HG03025 (cell line): ENCODE data around the gene TMC1.

Experiments used
- ATAC-seq: cut with Tn5 transposase; IDR thresholded peaks from one replicate; pipeline ENCODE4 v1.9.1; 2021; ENCODE audit warnings: mild to moderate bottlenecking, moderate library complexity; ENCODE audit not compliant: unreplicated experiment, low FRiP score

The TMC1 gene

DNA sequence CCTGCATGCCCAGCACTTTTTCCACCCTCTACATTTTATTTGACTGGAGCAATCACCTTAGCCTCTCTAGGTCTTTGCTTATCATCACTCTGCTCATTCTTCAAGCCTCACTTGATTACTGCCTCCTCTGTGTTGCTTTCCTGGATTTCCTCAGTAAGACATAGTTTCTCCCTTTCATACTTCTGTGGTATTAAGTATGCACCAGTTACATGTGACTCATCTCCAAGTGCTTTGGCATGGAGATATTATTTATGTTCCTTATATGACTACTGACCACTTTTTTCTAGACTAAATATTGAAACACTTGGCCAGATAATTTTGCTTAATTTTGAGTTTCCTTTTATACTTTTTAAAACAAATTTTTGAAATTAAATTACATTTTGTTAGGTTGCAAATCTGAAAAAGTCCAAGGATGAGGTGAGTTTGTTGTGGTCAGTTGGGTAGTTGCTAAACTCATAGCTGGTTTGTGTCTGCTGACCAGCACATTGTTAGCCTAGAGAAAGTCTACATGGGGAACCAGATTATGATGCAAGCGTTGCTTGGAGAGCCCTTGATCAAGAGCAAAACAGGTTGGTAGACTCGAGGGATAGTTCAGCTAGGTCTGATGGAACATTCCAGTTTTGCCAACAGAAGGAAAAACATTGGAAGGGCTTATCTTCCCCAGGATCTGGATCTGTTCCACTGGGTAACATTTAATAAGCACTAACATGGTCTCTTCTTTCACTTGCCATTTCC lies 140.2 kb downstream of the TMC1 start:
- no peak for ATAC-seq

DNA sequence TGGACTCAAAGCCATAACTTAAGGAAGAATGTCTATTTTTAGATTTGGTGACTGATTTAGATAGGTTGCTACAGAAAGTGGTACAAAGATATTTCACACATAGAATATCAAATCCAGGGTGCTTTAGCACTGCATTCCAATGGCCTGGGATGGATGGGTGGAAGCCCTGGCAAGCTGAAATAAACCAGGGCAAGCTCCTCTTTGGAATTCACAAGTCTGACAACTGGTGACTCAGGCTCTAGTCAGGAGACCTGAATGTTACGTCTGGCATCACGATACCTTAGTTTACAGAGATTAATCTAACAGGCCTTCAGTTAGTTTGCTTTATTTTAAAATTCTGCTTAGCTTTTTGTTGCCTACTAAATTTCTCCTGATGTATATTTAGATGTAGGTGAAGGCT lies 144.0 kb downstream of the TMC1 start:
- no peak for ATAC-seq

DNA sequence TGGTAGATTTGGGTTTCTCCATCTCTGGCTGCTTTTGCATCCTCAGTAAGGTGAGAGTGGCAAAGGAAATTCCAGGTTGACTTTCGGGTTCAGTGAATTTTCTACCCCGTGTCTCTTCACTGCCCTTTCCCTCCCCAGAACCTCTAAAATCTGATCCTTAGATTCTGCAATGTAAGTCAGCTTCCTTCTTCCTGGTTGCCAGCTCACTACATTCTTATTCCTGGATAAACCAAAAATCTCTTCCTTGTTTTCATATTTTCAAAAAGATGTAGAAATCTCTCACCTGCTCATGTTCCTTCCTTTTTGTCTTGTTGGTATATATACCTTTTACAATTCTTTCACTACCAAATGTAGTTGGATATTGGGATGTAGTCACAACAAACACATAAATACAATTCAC lies 145.8 kb downstream of the TMC1 start:
- no peak for ATAC-seq

- ATAC-seq = no peak
Observed at GRCh38 chr9:72674961-72675360, 153.6 kb downstream of the TMC1 start.

GRCh38 chr9:72675586-72675985 lies 154.2 kb downstream of the TMC1 start:
- no peak for ATAC-seq

DNA sequence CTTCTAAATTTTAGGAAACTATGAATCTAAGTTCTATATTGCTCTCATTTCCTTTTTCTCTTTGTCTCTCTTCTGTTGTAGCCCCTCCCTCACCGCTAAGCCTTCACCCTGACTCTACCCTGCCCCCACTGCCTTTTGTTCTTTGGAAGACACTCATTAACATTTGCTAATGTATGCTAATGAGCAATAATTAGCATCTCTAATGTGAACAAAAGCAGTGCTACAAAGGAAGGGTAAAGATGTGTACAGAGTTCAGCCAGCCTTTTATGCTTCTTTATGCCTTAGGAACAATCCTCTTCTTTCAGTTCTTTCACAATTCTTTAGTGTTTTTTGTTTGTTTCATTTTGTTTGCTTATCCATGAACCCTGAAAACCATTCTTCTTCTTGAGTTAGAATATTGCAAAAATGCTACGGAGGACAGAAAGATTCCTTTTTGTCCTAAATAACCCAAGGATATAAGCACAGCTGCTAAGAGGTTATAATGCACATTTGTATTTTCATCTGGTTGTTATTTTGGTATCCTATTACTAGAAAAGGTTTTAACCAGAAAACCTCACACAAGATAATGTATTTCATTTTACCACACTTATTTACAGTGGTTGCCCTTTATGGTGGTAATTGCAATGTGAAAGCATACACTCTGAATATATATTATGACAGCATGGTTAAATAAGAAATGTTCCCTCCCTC lies 159.3 kb downstream of the TMC1 start:
- no peak for ATAC-seq

GRCh38 chr9:72681283-72681630 lies 159.8 kb downstream of the TMC1 start:
- no peak for ATAC-seq

DNA sequence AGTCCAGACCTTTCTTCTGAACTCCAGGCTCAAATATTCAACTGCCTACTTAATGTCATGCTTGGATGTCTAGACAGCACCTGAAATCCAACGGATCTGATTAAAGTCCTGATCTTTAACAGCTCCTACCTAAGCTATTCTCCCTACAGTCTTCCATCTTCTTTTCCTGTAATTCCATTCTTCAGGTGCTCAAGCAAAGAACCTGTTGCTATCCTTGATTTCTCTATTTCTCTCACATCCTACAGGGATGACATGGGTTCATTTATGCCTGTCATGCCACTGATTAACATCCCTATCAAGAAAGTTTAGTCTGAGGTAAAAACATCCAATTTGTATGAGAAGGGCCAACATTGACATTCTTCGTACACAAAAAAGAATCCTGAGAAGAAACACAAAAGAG lies 163.2 kb downstream of the TMC1 start:
- no peak for ATAC-seq

DNA sequence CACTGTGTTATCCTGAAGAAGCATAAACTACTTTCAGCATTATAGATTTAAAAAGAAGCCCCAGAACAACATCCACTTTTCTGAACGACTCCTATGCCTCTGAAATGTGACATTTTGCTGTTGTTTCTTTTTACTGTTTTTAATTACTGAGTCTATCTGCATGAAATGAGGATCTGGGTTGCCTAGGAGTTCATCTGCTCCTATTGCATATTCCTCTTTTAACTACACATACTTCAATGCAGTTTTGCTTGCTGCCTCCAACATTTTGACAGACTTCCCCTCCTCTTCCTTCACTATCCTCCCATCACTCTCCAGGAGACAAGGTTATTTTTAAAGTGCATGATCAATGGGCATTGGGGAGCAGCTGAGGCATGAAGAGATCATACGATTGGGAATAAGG lies 164.5 kb downstream of the TMC1 start:
- ATAC-seq = no peak

GRCh38 chr9:72687331-72687730 lies 165.9 kb downstream of the TMC1 start:
- ATAC-seq = no peak

- no peak for ATAC-seq
Observed at GRCh38 chr9:72691671-72692070, 170.3 kb downstream of the TMC1 start.

DNA sequence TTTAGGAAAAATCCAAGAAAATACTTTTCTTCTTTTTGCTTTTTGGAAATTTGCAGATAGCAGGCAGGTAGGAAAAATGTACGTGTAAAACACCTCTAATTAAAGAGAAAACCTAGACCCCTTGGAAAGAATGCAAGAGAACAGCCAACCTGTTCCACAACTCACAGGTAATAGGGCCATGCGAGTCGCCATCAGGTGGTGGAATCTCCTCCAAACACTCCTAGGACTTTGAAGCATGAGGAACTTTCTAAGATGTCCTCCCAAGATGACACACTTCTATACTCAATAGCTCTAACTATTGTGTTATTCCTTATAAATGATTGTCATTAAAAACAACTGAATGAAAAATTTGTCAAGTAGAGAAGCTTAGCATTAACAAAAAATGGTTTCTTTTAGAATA lies 174.0 kb downstream of the TMC1 start:
- ATAC-seq = no peak

- ATAC-seq = no peak
Observed at GRCh38 chr9:72696511-72696910, 175.1 kb downstream of the TMC1 start.

- ATAC-seq = no peak
Observed at GRCh38 chr9:72701510-72701909, 180.1 kb downstream of the TMC1 start.

DNA sequence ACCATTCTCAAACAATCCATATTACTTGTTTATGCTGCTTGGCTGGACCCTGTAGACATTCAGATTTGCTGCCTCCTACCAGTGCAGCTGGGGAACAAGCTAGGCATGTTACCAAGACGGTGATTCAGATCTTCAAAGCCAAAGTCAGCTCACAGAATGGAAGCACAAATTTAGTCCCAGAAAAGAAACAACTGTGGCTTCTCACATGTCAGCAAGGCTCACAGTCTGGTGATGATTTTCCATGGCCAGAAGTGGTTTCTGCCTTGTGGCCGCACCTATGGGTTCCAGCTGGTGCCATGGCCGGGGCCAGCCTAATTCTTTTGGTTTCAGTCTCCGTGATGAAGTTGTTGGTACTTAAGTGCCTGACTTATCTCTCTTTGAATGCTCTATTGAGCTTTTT lies 182.2 kb downstream of the TMC1 start:
- ATAC-seq = no peak

DNA sequence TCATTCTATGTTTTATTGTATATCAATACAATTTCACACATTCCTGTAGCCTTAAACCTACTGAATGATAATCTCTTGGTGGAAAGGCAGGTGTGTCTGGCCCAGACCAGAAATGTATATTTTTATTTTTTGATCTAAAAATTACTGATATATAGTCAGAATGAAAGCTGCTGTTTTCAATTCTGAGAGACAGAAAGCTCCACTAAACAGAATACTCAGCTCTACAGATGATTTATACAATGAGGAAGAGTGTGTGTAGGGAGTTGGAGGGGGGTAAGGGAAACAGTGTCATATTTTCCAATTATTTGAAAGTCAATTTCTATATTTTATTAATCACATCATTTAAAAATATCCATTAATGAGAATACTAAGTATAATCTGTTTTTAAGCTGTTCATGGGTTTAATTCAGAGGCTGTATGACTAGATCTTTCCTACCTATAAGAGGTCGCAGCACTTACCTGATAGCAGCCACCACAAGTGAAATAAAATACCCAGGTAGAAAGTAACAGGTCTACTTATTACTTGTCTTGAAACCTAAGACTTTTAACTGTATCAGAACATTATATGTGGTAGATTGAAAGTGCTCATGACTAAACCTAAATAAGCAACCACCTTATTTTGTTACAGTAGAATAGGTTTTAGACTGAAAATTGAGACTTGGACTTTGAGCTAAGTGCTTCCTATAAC lies 183.4 kb downstream of the TMC1 start:
- ATAC-seq = no peak

DNA sequence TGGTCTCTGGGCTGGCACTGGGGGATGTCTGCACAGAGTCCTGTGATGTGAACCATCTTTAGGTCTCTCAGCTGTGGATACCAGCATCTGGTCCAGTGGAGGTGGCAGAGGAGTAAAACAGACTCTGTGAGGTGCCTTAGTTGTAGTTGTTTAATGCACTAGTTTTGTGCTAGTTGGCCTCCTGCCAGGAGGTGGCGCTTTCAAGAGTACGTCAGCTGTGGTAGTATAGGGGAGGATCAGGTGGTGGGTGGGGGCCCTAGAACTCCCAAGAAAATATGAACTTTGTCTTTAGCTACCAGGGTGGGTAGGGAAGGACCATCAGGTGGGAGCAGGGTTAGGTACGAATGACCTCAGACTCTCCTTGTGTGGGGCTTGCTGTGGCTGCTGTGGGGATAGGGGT lies 197.1 kb downstream of the TMC1 start:
- no peak for ATAC-seq

DNA sequence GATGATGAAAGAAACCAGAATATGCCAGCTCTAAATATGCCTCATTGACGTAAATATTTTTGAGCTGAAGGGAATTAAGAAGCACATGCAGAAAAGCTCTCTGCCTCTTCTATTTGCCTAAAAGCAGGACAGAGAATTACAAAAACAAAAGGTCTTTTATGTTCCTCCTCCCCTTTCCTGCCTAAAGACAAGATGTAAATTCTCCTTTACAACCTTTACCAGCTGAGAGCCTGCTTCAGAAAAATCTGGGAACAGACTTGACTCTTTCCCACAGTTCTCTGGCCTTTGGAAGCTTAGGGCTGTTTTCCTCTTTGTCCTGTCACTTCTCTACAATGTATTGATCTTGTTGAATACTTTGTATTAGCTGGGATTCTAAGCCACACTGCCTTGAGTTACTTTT lies 199.7 kb downstream of the TMC1 start:
- ATAC-seq = no peak

- no peak for ATAC-seq
Observed at GRCh38 chr9:72726947-72727346, 205.5 kb downstream of the TMC1 start.

DNA sequence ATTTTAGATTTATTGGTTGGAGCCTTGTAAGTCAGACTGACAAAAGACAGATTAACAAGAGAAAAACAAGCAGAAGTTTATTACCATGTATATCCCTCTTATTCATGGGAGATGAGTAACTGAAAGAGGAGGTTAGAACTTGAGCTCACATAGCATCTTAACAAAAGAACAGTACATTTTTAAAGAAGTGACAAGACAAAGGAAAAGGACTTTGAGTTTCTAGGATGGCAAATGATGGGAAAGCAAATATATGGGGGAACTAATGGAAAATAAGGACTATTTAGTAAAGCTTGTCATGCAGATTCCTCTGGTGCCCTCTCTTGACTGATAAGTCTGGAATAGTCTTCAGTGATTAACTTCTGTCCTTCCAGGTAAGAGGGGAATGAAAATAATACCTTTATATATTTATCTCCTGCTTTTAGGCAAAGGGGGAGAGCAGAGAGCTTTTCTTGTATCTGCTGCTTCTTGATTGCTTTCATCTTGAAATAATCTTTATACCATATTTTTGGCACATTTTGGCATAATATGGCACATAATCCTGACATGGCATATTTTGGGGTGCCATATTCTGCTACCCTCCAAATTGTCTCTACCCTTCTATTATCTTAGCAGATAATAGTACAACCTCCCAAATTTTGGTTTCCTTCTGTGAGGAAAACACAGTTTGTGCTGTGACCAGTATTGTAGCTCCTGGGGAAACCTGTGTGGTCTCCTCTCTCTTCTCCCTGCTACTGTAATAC lies 206.8 kb downstream of the TMC1 start:
- no peak for ATAC-seq

DNA sequence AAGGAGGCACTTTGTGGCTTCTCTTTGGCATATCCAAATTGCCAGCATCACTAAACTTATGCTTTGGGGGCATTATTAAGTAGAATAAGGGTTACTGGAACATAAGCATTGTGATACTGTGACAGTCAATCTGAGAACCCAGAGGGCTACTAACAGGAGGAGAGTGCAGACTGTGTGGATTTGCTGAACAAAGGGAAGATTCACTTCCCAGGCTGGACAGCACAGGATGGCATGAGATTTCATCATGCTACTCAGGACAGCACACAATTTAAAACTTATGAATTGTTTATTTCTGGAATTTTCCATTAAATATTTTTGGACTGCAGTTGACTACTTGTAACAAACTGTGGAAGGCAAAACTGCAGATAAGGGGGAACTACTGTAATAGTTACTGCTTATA lies 212.5 kb downstream of the TMC1 start:
- no peak for ATAC-seq
